HUES48 (cell line): ENCODE results near the gene MOV10.

Experiments used
- H3K27ac ChIP-seq: one replicate; pipeline ENCODE4 v1.7.0; 2013; ENCODE audit warnings: low read depth, low read length, inconsistent platforms
- H3K27me3 ChIP-seq: 2 replicates; pipeline ENCODE4 v1.6.1; 2013; ENCODE audit warnings: mild to moderate bottlenecking, low read length; ENCODE audit not compliant: control insufficient read depth, insufficient read depth
- H3K36me3 ChIP-seq: 2 replicates; pipeline ENCODE4 v1.6.1; 2013; ENCODE audit warnings: low read length; ENCODE audit not compliant: control insufficient read depth, insufficient read depth
- H3K4me1 ChIP-seq: 2 replicates; pipeline ENCODE4 v1.6.1; 2013; ENCODE audit warnings: mild to moderate bottlenecking, low read length; ENCODE audit not compliant: control insufficient read depth, insufficient read depth
- H3K4me3 ChIP-seq: 2 replicates; pipeline ENCODE4 v1.5.1; 2013; ENCODE audit warnings: mild to moderate bottlenecking, low read depth, low read length
- H3K9ac ChIP-seq: 2 replicates; pipeline ENCODE4 v1.6.1; 2013; ENCODE audit warnings: mild to moderate bottlenecking, low read depth, low read length, moderate library complexity
- H3K9me3 ChIP-seq: 2 replicates; pipeline ENCODE4 v1.6.1; 2013; ENCODE audit warnings: low read length; ENCODE audit not compliant: control insufficient read depth, insufficient read depth

The MOV10 gene

GRCh38 chr1:112708002-112708448 lies 33.6 kb downstream of the MOV10 start:
- Histone ChIP-seq H3K9ac (no peak overlapping the region), H3K9me3 (no peaks in the 10 kb centered on the region), H3K4me1 (peaks cover 33% of the 10 kb centered on the region), H3K4me3 (peak overlapping the region; percentile 74; the same call in 1 of the 2 replicates), H3K27ac (no peak overlapping the region), H3K36me3 (peaks cover 14% of the 10 kb centered on the region), H3K27me3 (peaks cover 35% of the 10 kb centered on the region)

GRCh38 chr1:112708489-112708888 lies 34.0 kb downstream of the MOV10 start:
- peaks cover 14% of the 10 kb centered on the region for H3K36me3 ChIP-seq
- H3K9me3 ChIP-seq, result no peaks in the 10 kb centered on the region
- peaks cover 34% of the 10 kb centered on the region for H3K4me1 ChIP-seq
- H3K27ac ChIP-seq, result no peak overlapping the region
- H3K4me3 ChIP-seq, result no peak overlapping the region
- peaks cover 37% of the 10 kb centered on the region for H3K27me3 ChIP-seq
- no peak overlapping the region for H3K9ac ChIP-seq

GRCh38 chr1:112710159-112710558 lies 35.7 kb downstream of the MOV10 start:
- Histone ChIP-seq H3K4me1 (peaks cover 32% of the 10 kb centered on the region), H3K9ac (no peak overlapping the region), H3K9me3 (no peaks in the 10 kb centered on the region), H3K36me3 (peaks cover 14% of the 10 kb centered on the region), H3K4me3 (no peak overlapping the region), H3K27me3 (peaks cover 37% of the 10 kb centered on the region), H3K27ac (no peak overlapping the region)

GRCh38 chr1:112710586-112710985 lies 36.1 kb downstream of the MOV10 start:
- Histone ChIP-seq H3K4me3 (no peak overlapping the region), H3K27ac (no peak overlapping the region), H3K9me3 (no peaks in the 10 kb centered on the region)

GRCh38 chr1:112711041-112711440 lies 36.6 kb downstream of the MOV10 start:
- H3K4me3 ChIP-seq, result no peak overlapping the region
- H3K4me1 ChIP-seq, result peaks cover 28% of the 10 kb centered on the region
- H3K27ac ChIP-seq, result no peak overlapping the region
- H3K27me3 ChIP-seq, result peaks cover 37% of the 10 kb centered on the region
- H3K9me3 ChIP-seq, result no peaks in the 10 kb centered on the region
- H3K9ac ChIP-seq, result no peak overlapping the region
- peaks cover 14% of the 10 kb centered on the region for H3K36me3 ChIP-seq

More at GRCh38 chr1:112710586-112710985, 36.1 kb downstream of the MOV10 start:
- peaks cover 28% of the 10 kb centered on the region for H3K4me1 ChIP-seq
- H3K36me3 ChIP-seq, result peaks cover 14% of the 10 kb centered on the region
- peaks cover 37% of the 10 kb centered on the region for H3K27me3 ChIP-seq
- no peak overlapping the region for H3K9ac ChIP-seq

GRCh38 chr1:112711670-112712069 lies 37.2 kb downstream of the MOV10 start:
- H3K9ac ChIP-seq, result no peak overlapping the region
- peaks cover 28% of the 10 kb centered on the region for H3K4me1 ChIP-seq
- no peak overlapping the region for H3K27ac ChIP-seq
- H3K4me3 ChIP-seq, result no peak overlapping the region
- peaks cover 14% of the 10 kb centered on the region for H3K36me3 ChIP-seq
- H3K9me3 ChIP-seq, result no peaks in the 10 kb centered on the region
- H3K27me3 ChIP-seq, result peaks cover 37% of the 10 kb centered on the region

GRCh38 chr1:112712191-112712590 lies 37.7 kb downstream of the MOV10 start:
- H3K27me3 ChIP-seq, result peaks cover 37% of the 10 kb centered on the region
- no peaks in the 10 kb centered on the region for H3K9me3 ChIP-seq
- H3K27ac ChIP-seq, result no peak overlapping the region
- no peak overlapping the region for H3K9ac ChIP-seq
- peaks cover 28% of the 10 kb centered on the region for H3K4me1 ChIP-seq
- no peak overlapping the region for H3K4me3 ChIP-seq
- H3K36me3 ChIP-seq, result peaks cover 14% of the 10 kb centered on the region

- H3K36me3 ChIP-seq, result peaks cover 14% of the 10 kb centered on the region
- no peaks in the 10 kb centered on the region for H3K9me3 ChIP-seq
- no peak overlapping the region for H3K4me3 ChIP-seq
- peaks cover 36% of the 10 kb centered on the region for H3K27me3 ChIP-seq
- H3K4me1 ChIP-seq, result peaks cover 28% of the 10 kb centered on the region
- H3K9ac ChIP-seq, result no peak overlapping the region
- H3K27ac ChIP-seq, result no peak overlapping the region
Measured at GRCh38 chr1:112712701-112713128, 38.3 kb downstream of the MOV10 start.

- peak overlapping the region; percentile 76 for H3K4me3 ChIP-seq
- peaks cover 28% of the 10 kb centered on the region for H3K4me1 ChIP-seq
- H3K27ac ChIP-seq, result no peak overlapping the region
- H3K9ac ChIP-seq, result no peak overlapping the region
- peaks cover 30% of the 10 kb centered on the region for H3K27me3 ChIP-seq
- H3K36me3 ChIP-seq, result peaks cover 14% of the 10 kb centered on the region
- no peaks in the 10 kb centered on the region for H3K9me3 ChIP-seq
Measured at GRCh38 chr1:112713466-112714312, 39.2 kb downstream of the MOV10 start.

GRCh38 chr1:112714313-112715263 lies 40.1 kb downstream of the MOV10 start:
- H3K27me3 ChIP-seq, result peaks cover 36% of the 10 kb centered on the region
- peaks cover 12% of the 10 kb centered on the region for H3K36me3 ChIP-seq
- peaks cover 28% of the 10 kb centered on the region for H3K4me1 ChIP-seq
- H3K9me3 ChIP-seq, result no peaks in the 10 kb centered on the region
- H3K27ac ChIP-seq, result no peak overlapping the region
- H3K9ac ChIP-seq, result no peak overlapping the region; the same call in 1 of the 2 replicates
- peak overlapping the region; percentile 76 for H3K4me3 ChIP-seq
